ENCODE data around the gene POLR2L.

The POLR2L gene

GRCh38 chr11:880447-880846 is 38.1 kb upstream of the POLR2L start:
- Histone ChIP-seq H3K27me3 (ENCODE audit: control insufficient read depth, insufficient read depth, low read length) (no peaks in the 10 kb centered on the region), H3K4me1 (ENCODE audit: control insufficient read depth, insufficient read depth, low read length) (no peaks in the 10 kb centered on the region), H3K4me3 (ENCODE audit: low read length) (no peak overlapping the region), H3K9me3 (replicated peaks; ENCODE audit: low read length) (no peaks in the 10 kb centered on the region), H3K4me2 (ENCODE audit: low read length) (no peak overlapping the region), H3K9ac (ENCODE audit: low read depth, low read length) (no peak overlapping the region), H3K36me3 (ENCODE audit: insufficient read depth, low read length) (peaks cover 10% of the 10 kb centered on the region)

GRCh38 chr11:877565-877964 is 35.2 kb upstream of the POLR2L start:
- no peaks in the 10 kb centered on the region for H3K9me3 ChIP-seq (replicated peaks; ENCODE audit: low read length)
- no peak overlapping the region for H3K4me2 ChIP-seq (ENCODE audit: low read length)
- H3K36me3 ChIP-seq (ENCODE audit: insufficient read depth, low read length), result peaks cover 4% of the 10 kb centered on the region
- H3K27me3 ChIP-seq (ENCODE audit: control insufficient read depth, insufficient read depth, low read length), result no peaks in the 10 kb centered on the region
- H3K9ac ChIP-seq (ENCODE audit: low read depth, low read length), result no peak overlapping the region
- no peaks in the 10 kb centered on the region for H3K4me1 ChIP-seq (ENCODE audit: control insufficient read depth, insufficient read depth, low read length)
- H3K4me3 ChIP-seq (ENCODE audit: low read length), result no peak overlapping the region

DNA sequence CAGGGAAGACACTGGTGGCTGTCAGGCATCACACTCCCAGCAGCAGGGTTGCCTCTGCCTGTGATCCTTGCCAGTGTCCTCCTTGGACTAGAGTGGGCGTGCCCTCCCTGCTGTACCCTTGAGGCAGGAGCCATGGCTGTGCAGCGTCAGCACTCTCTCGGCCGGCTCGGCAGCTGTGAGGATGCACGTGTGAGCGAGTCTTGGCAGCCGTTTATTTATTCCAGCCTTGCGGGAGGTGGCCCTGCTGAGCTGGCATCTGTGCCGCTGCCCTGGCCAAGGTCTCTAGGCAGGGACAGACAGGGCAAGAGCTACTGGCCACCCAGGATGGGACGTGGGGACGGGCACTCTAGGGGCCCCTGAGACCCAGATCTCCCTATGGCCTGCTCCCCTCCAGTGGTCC is 34.2 kb upstream of the POLR2L start:
- H3K4me2 ChIP-seq (ENCODE audit: low read length), result no peak overlapping the region
- peaks cover 9% of the 10 kb centered on the region for H3K4me1 ChIP-seq (ENCODE audit: control insufficient read depth, insufficient read depth, low read length)
- no peak overlapping the region for H3K4me3 ChIP-seq (ENCODE audit: low read length)
- no peaks in the 10 kb centered on the region for H3K27me3 ChIP-seq (ENCODE audit: control insufficient read depth, insufficient read depth, low read length)
- H3K9me3 ChIP-seq (replicated peaks; ENCODE audit: low read length), result no peaks in the 10 kb centered on the region
- peaks cover 4% of the 10 kb centered on the region for H3K36me3 ChIP-seq (ENCODE audit: insufficient read depth, low read length)
- H3K9ac ChIP-seq (ENCODE audit: low read depth, low read length), result no peak overlapping the region

- Histone ChIP-seq H3K4me2 (ENCODE audit: low read length) (no peak overlapping the region), H3K4me1 (ENCODE audit: control insufficient read depth, insufficient read depth, low read length) (peaks cover 9% of the 10 kb centered on the region), H3K36me3 (ENCODE audit: insufficient read depth, low read length) (peaks cover 4% of the 10 kb centered on the region), H3K9me3 (replicated peaks; ENCODE audit: low read length) (no peaks in the 10 kb centered on the region), H3K9ac (ENCODE audit: low read depth, low read length) (no peak overlapping the region), H3K27me3 (ENCODE audit: control insufficient read depth, insufficient read depth, low read length) (no peaks in the 10 kb centered on the region), H3K4me3 (ENCODE audit: low read length) (no peak overlapping the region)
These were observed 33.5 kb upstream of the POLR2L start for GRCh38 chr11:875769-876301.

GRCh38 chr11:875203-875602 is 32.9 kb upstream of the POLR2L start:
- no peak overlapping the region for H3K4me2 ChIP-seq (ENCODE audit: low read length)
- H3K4me1 ChIP-seq (ENCODE audit: control insufficient read depth, insufficient read depth, low read length), result peaks cover 9% of the 10 kb centered on the region
- H3K36me3 ChIP-seq (ENCODE audit: insufficient read depth, low read length), result peaks cover 4% of the 10 kb centered on the region
- H3K9ac ChIP-seq (ENCODE audit: low read depth, low read length), result no peak overlapping the region
- H3K4me3 ChIP-seq (ENCODE audit: low read length), result no peak overlapping the region
- H3K27me3 ChIP-seq (ENCODE audit: control insufficient read depth, insufficient read depth, low read length), result no peaks in the 10 kb centered on the region
- no peaks in the 10 kb centered on the region for H3K9me3 ChIP-seq (replicated peaks; ENCODE audit: low read length)

DNA sequence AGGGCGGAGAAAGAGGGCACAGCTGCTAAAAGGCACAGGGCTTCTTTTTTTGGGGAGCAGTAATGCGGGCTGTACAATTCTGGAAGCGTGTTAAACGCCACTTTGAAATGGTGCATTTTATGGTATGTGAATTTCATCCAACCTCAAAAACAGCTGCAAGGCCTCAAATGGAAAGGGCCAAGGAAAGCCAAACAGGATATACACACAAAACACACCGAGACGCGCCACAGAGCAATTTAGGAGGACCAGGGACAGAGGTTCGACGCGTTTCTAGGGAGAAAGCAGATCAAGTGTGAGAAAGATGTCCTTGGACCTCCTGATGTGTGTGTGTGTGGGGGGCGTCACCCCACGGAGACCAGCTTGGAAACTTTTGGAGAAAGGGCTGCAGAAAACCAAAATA is 31.4 kb upstream of the POLR2L start:
- H3K4me2 ChIP-seq (ENCODE audit: low read length), result no peak overlapping the region
- peaks cover 9% of the 10 kb centered on the region for H3K4me1 ChIP-seq (ENCODE audit: control insufficient read depth, insufficient read depth, low read length)
- peaks cover 7% of the 10 kb centered on the region for H3K36me3 ChIP-seq (ENCODE audit: insufficient read depth, low read length)
- H3K4me3 ChIP-seq (ENCODE audit: low read length), result no peak overlapping the region
- no peaks in the 10 kb centered on the region for H3K27me3 ChIP-seq (ENCODE audit: control insufficient read depth, insufficient read depth, low read length)
- H3K9ac ChIP-seq (ENCODE audit: low read depth, low read length), result no peak overlapping the region
- no peaks in the 10 kb centered on the region for H3K9me3 ChIP-seq (replicated peaks; ENCODE audit: low read length)

- Histone ChIP-seq H3K9ac (ENCODE audit: low read depth, low read length) (no peak overlapping the region), H3K36me3 (ENCODE audit: insufficient read depth, low read length) (peaks cover 8% of the 10 kb centered on the region), H3K27me3 (ENCODE audit: control insufficient read depth, insufficient read depth, low read length) (no peaks in the 10 kb centered on the region)
These were observed 30.5 kb upstream of the POLR2L start for GRCh38 chr11:872799-873198.

DNA sequence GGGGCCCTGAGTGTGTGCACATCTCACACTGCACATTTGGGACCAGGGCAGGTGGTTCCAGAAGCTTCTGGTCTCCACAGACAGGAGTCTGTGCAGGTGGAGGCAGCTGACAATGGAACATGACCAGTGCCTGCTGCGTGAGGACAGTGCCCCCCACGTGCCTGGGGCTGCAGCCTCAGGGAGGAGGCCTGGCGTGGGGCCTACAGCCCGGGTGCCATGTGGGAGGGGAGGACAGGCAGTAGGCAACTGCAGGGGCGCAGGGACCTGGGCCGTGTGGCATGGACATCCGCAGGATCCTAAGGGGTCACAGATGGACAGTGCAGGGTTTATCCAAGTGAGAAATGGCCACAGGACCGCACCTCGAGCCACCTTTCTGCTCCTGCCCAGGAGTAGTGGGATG is 29.1 kb upstream of the POLR2L start:
- H3K4me1 ChIP-seq (ENCODE audit: control insufficient read depth, insufficient read depth, low read length), result peaks cover 9% of the 10 kb centered on the region
- H3K36me3 ChIP-seq (ENCODE audit: insufficient read depth, low read length), result peaks cover 17% of the 10 kb centered on the region
- no peaks in the 10 kb centered on the region for H3K27me3 ChIP-seq (ENCODE audit: control insufficient read depth, insufficient read depth, low read length)
- no peak overlapping the region for H3K9ac ChIP-seq (ENCODE audit: low read depth, low read length)
- H3K4me2 ChIP-seq (ENCODE audit: low read length), result no peak overlapping the region
- H3K9me3 ChIP-seq (replicated peaks; ENCODE audit: low read length), result no peaks in the 10 kb centered on the region
- H3K4me3 ChIP-seq (ENCODE audit: low read length), result no peak overlapping the region

More at GRCh38 chr11:872799-873198, 30.5 kb upstream of the POLR2L start:
- Histone ChIP-seq H3K4me3 (ENCODE audit: low read length) (no peak overlapping the region), H3K4me1 (ENCODE audit: control insufficient read depth, insufficient read depth, low read length) (peaks cover 9% of the 10 kb centered on the region), H3K4me2 (ENCODE audit: low read length) (no peak overlapping the region), H3K9me3 (replicated peaks; ENCODE audit: low read length) (no peaks in the 10 kb centered on the region)

DNA sequence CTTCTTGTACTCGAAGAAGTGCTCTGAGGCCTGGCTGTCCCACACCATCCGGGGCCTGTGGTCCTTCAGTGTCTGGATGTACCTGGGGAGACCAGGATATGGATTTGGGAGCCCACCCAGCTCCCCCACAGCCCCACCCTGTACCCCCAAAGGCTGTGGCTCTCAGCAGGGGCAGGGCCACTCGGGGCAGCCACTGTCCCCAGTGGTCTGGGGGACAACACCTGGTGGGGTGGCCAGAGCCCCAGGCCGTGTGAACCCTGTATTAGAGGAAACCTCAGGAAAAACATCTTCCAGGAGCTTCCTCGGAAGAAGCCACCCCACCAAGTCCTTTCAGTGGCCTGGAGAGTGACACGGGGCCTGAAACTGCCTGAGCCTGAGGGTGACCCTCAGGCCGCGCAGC is 28.1 kb upstream of the POLR2L start:
- Histone ChIP-seq H3K4me3 (ENCODE audit: low read length) (no peak overlapping the region), H3K9me3 (replicated peaks; ENCODE audit: low read length) (no peaks in the 10 kb centered on the region), H3K36me3 (ENCODE audit: insufficient read depth, low read length) (peaks cover 22% of the 10 kb centered on the region), H3K4me1 (ENCODE audit: control insufficient read depth, insufficient read depth, low read length) (peaks cover 9% of the 10 kb centered on the region), H3K9ac (ENCODE audit: low read depth, low read length) (no peak overlapping the region), H3K27me3 (ENCODE audit: control insufficient read depth, insufficient read depth, low read length) (no peaks in the 10 kb centered on the region), H3K4me2 (ENCODE audit: low read length) (no peak overlapping the region)

DNA sequence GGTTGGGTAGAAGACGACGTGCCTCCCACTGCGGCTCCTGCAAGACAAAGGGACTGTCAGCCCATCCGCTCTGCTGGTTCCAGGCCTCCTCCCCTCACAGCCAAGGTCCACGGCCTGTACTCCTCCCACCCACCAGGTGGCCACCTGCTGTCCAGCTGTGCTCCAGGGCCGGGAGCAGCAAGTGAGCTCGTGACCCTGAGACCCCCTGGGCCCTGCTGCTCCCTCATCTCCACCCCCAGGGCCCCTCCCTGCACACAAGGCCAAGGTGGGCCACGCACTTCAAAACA is 27.7 kb upstream of the POLR2L start:
- Histone ChIP-seq H3K27me3 (ENCODE audit: control insufficient read depth, insufficient read depth, low read length) (no peaks in the 10 kb centered on the region), H3K4me2 (ENCODE audit: low read length) (no peak overlapping the region), H3K9ac (ENCODE audit: low read depth, low read length) (no peak overlapping the region), H3K4me3 (ENCODE audit: low read length) (no peak overlapping the region), H3K4me1 (ENCODE audit: control insufficient read depth, insufficient read depth, low read length) (peaks cover 9% of the 10 kb centered on the region), H3K36me3 (ENCODE audit: insufficient read depth, low read length) (peaks cover 24% of the 10 kb centered on the region), H3K9me3 (replicated peaks; ENCODE audit: low read length) (no peaks in the 10 kb centered on the region)

GRCh38 chr11:869399-870126 is 27.2 kb upstream of the POLR2L start:
- Histone ChIP-seq H3K9me3 (replicated peaks; ENCODE audit: low read length) (no peaks in the 10 kb centered on the region), H3K9ac (ENCODE audit: low read depth, low read length) (no peak overlapping the region), H3K4me1 (ENCODE audit: control insufficient read depth, insufficient read depth, low read length) (peaks cover 9% of the 10 kb centered on the region), H3K36me3 (ENCODE audit: insufficient read depth, low read length) (peaks cover 29% of the 10 kb centered on the region), H3K4me2 (ENCODE audit: low read length) (no peak overlapping the region), H3K4me3 (ENCODE audit: low read length) (no peak overlapping the region), H3K27me3 (ENCODE audit: control insufficient read depth, insufficient read depth, low read length) (no peaks in the 10 kb centered on the region)

GRCh38 chr11:868802-869201 is 26.5 kb upstream of the POLR2L start:
- no peaks in the 10 kb centered on the region for H3K9me3 ChIP-seq (replicated peaks; ENCODE audit: low read length)
- no peak overlapping the region for H3K9ac ChIP-seq (ENCODE audit: low read depth, low read length)
- H3K4me2 ChIP-seq (ENCODE audit: low read length), result no peak overlapping the region
- H3K4me3 ChIP-seq (ENCODE audit: low read length), result no peak overlapping the region
- H3K36me3 ChIP-seq (ENCODE audit: insufficient read depth, low read length), result peaks cover 36% of the 10 kb centered on the region
- no peaks in the 10 kb centered on the region for H3K27me3 ChIP-seq (ENCODE audit: control insufficient read depth, insufficient read depth, low read length)
- H3K4me1 ChIP-seq (ENCODE audit: control insufficient read depth, insufficient read depth, low read length), result peaks cover 9% of the 10 kb centered on the region

All from skeletal muscle satellite cell (primary cell).